WERI-Rb-1 (cell line): ENCODE results near the gene RPS14.
"Not testable (repeated sequence)": the region's sequence is repeated elsewhere in the genome, so short reads cannot be mapped to it uniquely, and the experiment has no call there.

Experiments used
- DNase-seq: peaks from one replicate; pipeline ENCODE4 v3.0.0-alpha.2; 2020
- H3K27ac ChIP-seq: fragments of 250-450 bp; sonication (Bioruptor Pico); 2 replicates; pipeline ENCODE4 v1.5.1; 2020; ENCODE audit warnings: mild to moderate bottlenecking, moderate library complexity
- H3K27me3 ChIP-seq: fragments of 250-450 bp; sonication (Bioruptor Pico); 2 replicates; pipeline ENCODE4 v1.5.1; 2021; ENCODE audit warnings: mild to moderate bottlenecking, low read depth, moderate library complexity; ENCODE audit not compliant: insufficient read depth, severe bottlenecking
- H3K36me3 ChIP-seq: fragments of 250-450 bp; sonication (Bioruptor Pico); 2 replicates; pipeline ENCODE4 v1.5.1; 2020; ENCODE audit warnings: mild to moderate bottlenecking, moderate library complexity
- H3K4me3 ChIP-seq: 2 replicates; pipeline ENCODE4 v1.5.1; 2011; ENCODE audit warnings: low read depth, mild to moderate bottlenecking, control low read depth, low read length
- H3K9me3 ChIP-seq: fragments of 250-450 bp; sonication (Bioruptor Pico); 2 replicates; pipeline ENCODE4 v1.5.1; 2021; ENCODE audit warnings: mild to moderate bottlenecking, moderate library complexity; ENCODE audit not compliant: severe bottlenecking
- TF ChIP-seq, protein P1 (sequence below): IDR thresholded peaks from 2 replicates; pipeline ENCODE4 v1.5.1; 2011; ENCODE audit warnings: low read depth, mild to moderate bottlenecking, control low read depth, inconsistent platforms, low read length

Gene RPS14

DNA sequence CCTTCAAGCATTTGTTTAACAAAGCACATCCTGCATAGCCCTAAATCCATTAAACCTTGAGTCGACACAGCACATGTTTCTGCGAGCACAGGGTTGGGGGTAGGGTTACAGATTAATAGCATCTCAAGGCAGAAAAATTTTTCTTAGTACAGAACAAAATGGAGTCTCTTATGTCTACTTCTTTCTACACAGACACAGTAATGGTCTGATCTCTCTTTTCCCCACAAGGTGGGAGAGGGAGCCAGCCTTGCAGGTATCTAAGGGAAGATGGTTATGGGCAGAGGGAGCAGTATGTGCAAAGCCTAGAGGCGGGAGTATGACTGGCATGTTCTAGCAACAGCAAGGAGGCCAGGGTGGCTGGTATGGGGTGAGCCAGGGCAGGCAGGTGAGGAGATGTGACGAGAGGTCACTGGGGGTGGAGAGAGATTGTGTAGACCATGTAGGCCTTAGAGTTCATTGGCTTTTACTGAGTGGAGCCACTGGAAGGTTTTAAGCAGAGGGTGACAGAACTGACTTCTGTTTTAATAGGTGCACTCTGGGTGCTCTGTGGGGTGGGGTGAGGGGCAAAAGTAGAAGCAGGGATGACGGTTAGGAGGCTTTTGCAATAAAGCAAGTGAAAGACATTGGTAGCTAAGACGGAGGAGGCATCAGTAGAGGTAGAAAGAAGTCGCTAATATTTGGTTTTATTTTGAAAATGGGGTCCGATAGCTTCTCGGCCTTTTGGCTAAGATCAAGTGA, 5.1 kb upstream of the RPS14 start:
- Histone ChIP-seq H3K4me3 (no peak overlapping the region), H3K27ac (no peak overlapping the region)
- TF ChIP-seq, protein P1, sequence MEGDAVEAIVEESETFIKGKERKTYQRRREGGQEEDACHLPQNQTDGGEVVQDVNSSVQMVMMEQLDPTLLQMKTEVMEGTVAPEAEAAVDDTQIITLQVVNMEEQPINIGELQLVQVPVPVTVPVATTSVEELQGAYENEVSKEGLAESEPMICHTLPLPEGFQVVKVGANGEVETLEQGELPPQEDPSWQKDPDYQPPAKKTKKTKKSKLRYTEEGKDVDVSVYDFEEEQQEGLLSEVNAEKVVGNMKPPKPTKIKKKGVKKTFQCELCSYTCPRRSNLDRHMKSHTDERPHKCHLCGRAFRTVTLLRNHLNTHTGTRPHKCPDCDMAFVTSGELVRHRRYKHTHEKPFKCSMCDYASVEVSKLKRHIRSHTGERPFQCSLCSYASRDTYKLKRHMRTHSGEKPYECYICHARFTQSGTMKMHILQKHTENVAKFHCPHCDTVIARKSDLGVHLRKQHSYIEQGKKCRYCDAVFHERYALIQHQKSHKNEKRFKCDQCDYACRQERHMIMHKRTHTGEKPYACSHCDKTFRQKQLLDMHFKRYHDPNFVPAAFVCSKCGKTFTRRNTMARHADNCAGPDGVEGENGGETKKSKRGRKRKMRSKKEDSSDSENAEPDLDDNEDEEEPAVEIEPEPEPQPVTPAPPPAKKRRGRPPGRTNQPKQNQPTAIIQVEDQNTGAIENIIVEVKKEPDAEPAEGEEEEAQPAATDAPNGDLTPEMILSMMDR: no peak

DNA sequence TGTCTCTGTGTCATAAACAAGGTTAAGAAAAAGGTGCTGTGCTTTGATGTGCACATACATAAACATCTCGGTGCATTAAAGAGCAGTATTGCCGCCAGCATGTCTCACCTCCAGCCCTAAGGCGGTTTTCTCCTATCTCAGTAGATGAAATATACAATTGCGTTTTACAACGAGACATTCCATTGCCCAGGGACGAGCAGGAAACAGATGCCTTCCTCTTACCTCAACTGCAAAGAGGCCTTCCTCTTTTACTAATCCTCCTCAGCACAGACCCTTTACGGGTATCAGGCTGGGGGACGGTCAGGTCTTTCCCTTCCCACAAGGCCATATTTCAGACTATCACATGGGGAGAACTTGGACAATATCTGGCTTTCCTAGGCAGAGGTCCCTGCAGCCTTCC, 4.5 kb upstream of the RPS14 start:
- not testable (repeated sequence) for H3K9me3 ChIP-seq, H3K27me3 ChIP-seq, H3K4me3 ChIP-seq, DNase-seq, H3K36me3 ChIP-seq, H3K27ac ChIP-seq

More for the DNA sequence above, 5.1 kb upstream of the RPS14 start:
- no peak for DNase-seq
- peaks cover 6% of the 10 kb centered on the region for H3K9me3 ChIP-seq
- H3K36me3 ChIP-seq: no peaks in the 10 kb centered on the region
- no peaks in the 10 kb centered on the region for H3K27me3 ChIP-seq

DNA sequence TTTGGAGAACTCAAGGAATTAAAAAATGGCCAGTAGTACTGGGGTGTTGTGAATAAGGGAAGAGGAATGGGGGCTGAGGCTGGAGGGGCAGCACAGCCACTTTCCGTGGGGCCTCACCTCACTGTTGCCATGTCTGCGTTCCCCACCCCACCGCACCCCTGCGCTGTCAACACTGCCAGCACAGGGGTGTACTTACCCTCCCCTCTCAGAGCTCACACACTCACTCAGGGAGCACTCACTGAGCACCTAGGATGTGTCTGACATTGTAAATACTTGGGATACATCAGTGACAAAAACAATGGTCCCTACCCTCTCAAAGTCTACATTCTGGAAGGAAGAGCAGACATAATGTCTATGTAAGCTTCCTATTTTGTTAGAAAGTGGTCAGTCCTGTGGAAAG, 3.4 kb upstream of the RPS14 start:
- TF ChIP-seq, protein P1: no peak
- Histone ChIP-seq H3K9me3 (peaks cover 6% of the 10 kb centered on the region), H3K27me3 (no peaks in the 10 kb centered on the region), H3K36me3 (peaks cover 14% of the 10 kb centered on the region), H3K27ac (no peak overlapping the region), H3K4me3 (no peak overlapping the region)
- DNase-seq: no peak

DNA sequence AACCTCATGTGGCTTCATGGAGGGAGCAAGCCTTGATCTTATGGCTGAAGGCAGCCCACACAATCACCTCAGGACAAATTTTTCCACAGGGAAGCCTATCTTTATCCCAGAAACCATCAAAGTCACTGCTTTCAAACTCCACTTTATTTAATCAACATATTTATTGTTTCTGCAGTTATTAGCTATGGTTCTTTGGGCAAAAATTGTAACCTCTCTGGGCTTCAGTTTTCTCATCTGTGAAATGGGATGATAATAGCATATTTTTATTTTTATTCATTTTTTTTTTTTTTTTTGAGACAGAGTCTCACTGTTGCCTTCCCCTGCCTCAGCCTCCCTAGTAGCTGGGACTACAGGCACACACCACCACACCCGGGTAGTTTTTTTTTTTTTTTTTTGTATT, 2.1 kb upstream of the RPS14 start:
- Histone ChIP-seq H3K27ac (no peak overlapping the region), H3K27me3 (no peaks in the 10 kb centered on the region), H3K36me3 (peaks cover 27% of the 10 kb centered on the region), H3K9me3 (peaks cover 6% of the 10 kb centered on the region), H3K4me3 (no peak overlapping the region)
- TF ChIP-seq, protein P1: no peak
- no peak for DNase-seq

DNA sequence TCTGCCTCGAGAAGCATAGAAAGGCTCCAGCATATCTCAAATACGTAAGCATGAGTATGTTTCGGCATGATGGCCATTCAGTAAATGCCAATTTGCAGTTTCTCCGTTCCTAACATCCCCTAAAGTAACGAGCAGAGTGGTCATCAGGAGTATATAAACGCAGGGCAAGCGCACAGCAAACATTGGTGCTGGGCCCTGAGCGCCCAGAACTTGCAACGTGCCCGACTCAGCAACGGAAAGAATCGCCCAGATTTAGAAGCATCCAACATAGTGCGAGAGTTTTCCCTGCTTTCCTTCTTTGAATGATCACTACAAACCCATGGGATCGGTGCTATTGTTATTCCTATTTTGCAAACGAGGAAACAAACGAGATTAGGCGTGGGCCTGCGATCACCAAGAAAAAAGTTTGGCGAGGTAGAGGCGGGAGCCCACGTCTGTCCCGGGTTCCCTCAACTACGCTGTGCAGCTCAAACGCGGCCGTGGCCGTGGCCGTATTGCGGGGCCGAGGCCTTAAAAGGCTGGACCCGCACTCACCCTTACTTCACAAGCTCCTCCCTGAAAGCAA, 505 bp downstream of the RPS14 start:
- TF ChIP-seq, protein P1: no peak
- peak overlapping the region; percentile 100 for H3K4me3 ChIP-seq
- H3K9me3 ChIP-seq: peaks cover 6% of the 10 kb centered on the region
- DNase-seq: no peak
- H3K27ac ChIP-seq: peak overlapping the region; percentile 99
- no peaks in the 10 kb centered on the region for H3K27me3 ChIP-seq
- peaks cover 53% of the 10 kb centered on the region for H3K36me3 ChIP-seq

DNA sequence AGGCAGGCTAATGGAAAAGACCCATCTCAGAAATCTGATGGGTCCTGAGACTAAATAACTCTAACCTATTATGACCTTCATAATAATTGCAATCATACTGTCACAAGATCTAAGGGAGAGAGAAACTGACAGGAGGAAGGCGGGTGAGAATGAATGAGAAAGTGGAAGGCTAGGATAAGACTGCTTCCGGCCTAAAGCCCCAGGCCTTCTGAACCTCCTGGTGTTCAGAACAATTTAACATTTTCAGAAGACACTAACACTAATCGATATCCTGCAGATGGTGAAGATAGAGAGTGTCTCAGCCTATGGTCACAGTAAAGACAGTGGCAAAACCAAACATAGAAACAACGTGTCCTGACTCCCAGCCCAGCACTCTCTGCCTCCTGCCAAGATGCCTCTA, 1.2 kb downstream of the RPS14 start:
- peaks cover 60% of the 10 kb centered on the region for H3K36me3 ChIP-seq
- peak overlapping the region; percentile 99 for H3K27ac ChIP-seq
- peak overlapping the region; percentile 100 for H3K4me3 ChIP-seq
- no peaks in the 10 kb centered on the region for H3K27me3 ChIP-seq
- TF ChIP-seq, protein P1: no peak
- no peak for DNase-seq
- H3K9me3 ChIP-seq: peaks cover 6% of the 10 kb centered on the region
